ENCODE measurements around the gene AMOTL2.

Gene AMOTL2

GRCh38 chr3:134312873-134313846 is 61.1 kb downstream of the AMOTL2 start:
- no peak for DNase-seq

- peak; percentile 4 for DNase-seq
Observed at GRCh38 chr3:134312072-134312872, 62.0 kb downstream of the AMOTL2 start.

GRCh38 chr3:134311693-134312071 is 62.6 kb downstream of the AMOTL2 start:
- no peak for DNase-seq

GRCh38 chr3:134311265-134311664 is 63.0 kb downstream of the AMOTL2 start:
- no peak for DNase-seq

GRCh38 chr3:134309987-134310700 is 64.1 kb downstream of the AMOTL2 start:
- no peak for DNase-seq

- DNase-seq = peak; percentile 77
Observed at GRCh38 chr3:134308350-134308891, 65.8 kb downstream of the AMOTL2 start.

GRCh38 chr3:134307425-134307824 is 66.8 kb downstream of the AMOTL2 start:
- no peak for DNase-seq

GRCh38 chr3:134306320-134306719 is 67.9 kb downstream of the AMOTL2 start:
- no peak for DNase-seq
